Panc1 (cell line): ENCODE data around the gene SMARCA2. TPM values are rescaled to one million over a fixed set of nuclear protein-coding genes. Genes with fewer than 3 reads are reported as not detected.

Source experiments
- ATAC-seq: fragments of 200-7000 bp; cut with Tn5 transposase; 2 replicates; pipeline ENCODE4 v1.9.1; 2020; ENCODE audit warnings: mild to moderate bottlenecking, moderate library complexity
- BruUV-seq: library from RNA; stranded (reverse); fragments of 400-500 nt; replicated peaks from 2 replicates; lab custom pipeline; 2021; lab: Mats Ljungman, UMichigan
- CTCF ChIA-PET: fragments of 300-600 bp; sonication (Branson Sonifier 250); formaldehyde crosslinking; loops from one replicate; lab custom pipeline; 2022; ENCODE audit warnings: antibody characterized with exemption; lab: Charles Lee
- POLR2A ChIA-PET: fragments of 300-600 bp; sonication (Branson Sonifier 250); formaldehyde crosslinking; loops from one replicate; lab custom pipeline; 2022; ENCODE audit warnings: antibody characterized with exemption; lab: Charles Lee
- DNase-seq: peaks from one replicate; pipeline ENCODE4 v3.0.0-alpha.2; 2010; ENCODE audit warnings: low read depth, low spot score
- H3K27ac ChIP-seq: 2 replicates; pipeline ENCODE4 v1.5.1; 2011; ENCODE audit warnings: mild to moderate bottlenecking, low read length, inconsistent platforms
- H3K27me3 ChIP-seq: fragments of 200-500 bp; sonication (Bioruptor generic); 2 replicates; pipeline ENCODE4 v1.6.0; 2014; ENCODE audit warnings: low read length, inconsistent platforms; ENCODE audit not compliant: control insufficient read depth, insufficient read depth
- H3K36me3 ChIP-seq: fragments of 200-500 bp; sonication (Bioruptor generic); 2 replicates; pipeline ENCODE4 v1.5.1; 2014; ENCODE audit warnings: inconsistent platforms, mild to moderate bottlenecking, low read length, moderate library complexity; ENCODE audit not compliant: control insufficient read depth, insufficient read depth
- H3K4me1 ChIP-seq: 2 replicates; pipeline ENCODE4 v1.5.1; 2011; ENCODE audit warnings: inconsistent platforms, mild to moderate bottlenecking, low read length, moderate library complexity; ENCODE audit not compliant: control insufficient read depth, insufficient read depth
- H3K4me3 ChIP-seq, 2 experiments: 2 replicates each; pipeline ENCODE4 v1.5.1; 2011 to 2012; ENCODE audit warnings: low read depth in 2 of 2, low read length in 2 of 2, mild to moderate bottlenecking in 2 of 2, inconsistent platforms in 1 of 2, moderate library complexity in 1 of 2
- H3K9me3 ChIP-seq: fragments of 200-500 bp; sonication (Bioruptor generic); 2 replicates; pipeline ENCODE4 v1.5.1; 2014; ENCODE audit warnings: low read depth, mild to moderate bottlenecking, inconsistent platforms, low read length, moderate library complexity; ENCODE audit not compliant: control insufficient read depth, insufficient read depth
- REST ChIP-seq, 2 experiments: IDR thresholded peaks; 2 replicates each; pipeline ENCODE4 v1.6.1; 2011 to 2012; ENCODE audit warnings: low read depth in 2 of 2, control low read depth in 1 of 2, low read length in 1 of 2, mild to moderate bottlenecking in 1 of 2, moderate library complexity in 1 of 2; ENCODE audit not compliant: insufficient read depth in 1 of 2
- SIN3A ChIP-seq: IDR thresholded peaks from 2 replicates; pipeline ENCODE4 v1.6.1; 2012; ENCODE audit warnings: low read depth, mild to moderate bottlenecking, low read length, moderate library complexity, borderline replicate concordance; ENCODE audit not compliant: insufficient read depth
- TCF7L2 ChIP-seq: IDR thresholded peaks from 2 replicates; pipeline ENCODE4 v1.6.1; 2011; ENCODE audit warnings: mild to moderate bottlenecking, low read depth, low read length, inconsistent platforms
- in situ Hi-C: cut with HindIII; loops from 2 replicates; pipeline ENCODE4 v1.10.0; 2016; ENCODE audit warnings: low sequenced_read_pairs, low pct_unique_long_range_greater_than_20kb
- intact Hi-C: fragments of 100-400 bp; cut with micrococcal nuclease; formaldehyde crosslinking; loops from one replicate; pipeline ENCODE4 v1.10.0; 2022; ENCODE audit not compliant: unreplicated experiment
- total RNA-seq: library from RNA; stranded (reverse); gene quantifications from one replicate; pipeline ENCODE4 v1.2.1, GENCODE V29; 2021; ENCODE audit not compliant: unreplicated experiment

SMARCA2 gene
- total RNA-seq, 1 experiment from 2014 or later, result 13.3 TPM

GRCh38 chr9:2015581-2016407, 647 bp downstream of the SMARCA2 start:
- CTCF ChIA-PET, result no interaction called here
- ATAC-seq (peak; percentile 29; the same call in 1 of the 2 replicates), DNase-seq (no peak)
- H3K27me3 ChIP-seq, result no peaks in the 10 kb centered on the region
- H3K4me1 ChIP-seq, result no peaks in the 10 kb centered on the region
- H3K4me3 ChIP-seq, result peak overlapping the region; percentile 58 to 68
- in situ Hi-C loops, result no loop called here
- intact Hi-C loops, result no loop called here
- no peaks in the 10 kb centered on the region for H3K36me3 ChIP-seq
- TF ChIP-seq REST (IDR thresholded peaks at IDR 0.05; ENCODE audit: insufficient read depth in 1 of 2, low read depth in 2 of 2, low read length in 1 of 2) (no peak), SIN3A (0 out of 2 replicates have a peak, but pooled peaks have one; percentile 25), TCF7L2 (no peak; the same call in 1 of the 2 replicates)
- H3K9me3 ChIP-seq, result no peaks in the 10 kb centered on the region
- no peak overlapping the region for H3K27ac ChIP-seq
- BruUV-seq, result no TSS peak
- POLR2A ChIA-PET, result no interaction called here

GRCh38 chr9:2016408-2017330, 1.5 kb downstream of the SMARCA2 start:
- ATAC-seq, result peak; percentile 63
- H3K27ac ChIP-seq, result no peak overlapping the region
- in situ Hi-C loops (no loop called here), intact Hi-C loops (no loop called here)
- CTCF ChIA-PET, result no interaction called here
- peak overlapping the region; percentile 58 to 68 for H3K4me3 ChIP-seq
- no peaks in the 10 kb centered on the region for H3K9me3 ChIP-seq
- DNase-seq, result no peak
- no peaks in the 10 kb centered on the region for H3K4me1 ChIP-seq
- no peaks in the 10 kb centered on the region for H3K27me3 ChIP-seq
- POLR2A ChIA-PET, result no interaction called here
- no peaks in the 10 kb centered on the region for H3K36me3 ChIP-seq
- no TSS peak for BruUV-seq
- no peak for TF ChIP-seq REST (IDR thresholded peaks at IDR 0.05; ENCODE audit: insufficient read depth in 1 of 2, low read depth in 2 of 2, low read length in 1 of 2)
- 0 out of 2 replicates have a peak, but pooled peaks have one; percentile 18 for TF ChIP-seq SIN3A
